ENCODE measurements around the gene ERMARD.

ERMARD gene

DNA sequence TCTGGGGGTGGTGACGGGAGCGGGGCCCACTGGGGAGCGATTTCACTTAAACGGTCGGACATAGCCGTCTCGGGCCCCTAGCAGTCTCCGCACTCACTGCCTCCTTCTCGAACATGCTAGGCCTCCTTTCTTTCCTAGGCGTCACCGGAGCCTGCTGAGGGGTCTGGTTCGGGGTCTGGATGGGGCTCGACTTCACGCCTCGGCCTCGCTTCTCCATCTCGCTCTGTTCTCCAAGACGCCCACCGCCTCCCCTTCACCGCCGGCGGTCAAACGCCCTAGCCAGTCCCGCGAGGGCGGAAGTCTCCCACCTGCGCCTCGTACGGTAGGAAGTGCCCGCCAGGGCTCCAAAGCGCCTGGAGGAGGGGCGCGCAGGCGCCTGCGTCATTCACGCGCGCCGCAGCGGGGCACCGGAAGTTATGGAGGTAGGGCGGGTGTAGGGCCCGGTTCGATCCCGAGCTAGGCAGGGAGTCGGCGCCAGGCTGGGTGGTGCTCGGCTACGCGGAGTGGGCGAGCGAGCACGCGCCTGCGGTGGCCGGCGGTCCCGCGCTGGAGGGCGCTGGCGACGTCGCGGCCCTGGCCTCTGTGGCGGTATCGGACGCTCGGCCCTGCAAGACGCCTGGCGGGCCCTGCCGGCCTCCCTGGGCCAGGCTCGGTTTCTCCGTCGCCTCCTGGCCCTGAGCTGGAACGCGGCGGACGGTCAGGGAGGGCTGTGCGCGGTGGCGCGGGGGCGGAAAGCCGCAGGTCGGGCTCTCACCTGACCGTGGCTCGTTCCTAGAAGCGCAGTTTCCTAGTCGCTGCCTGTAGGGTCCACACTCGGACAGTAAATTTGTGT is at the start of gene ERMARD, which contains the start of gene DYNLT2:
ERMARD (plus strand) TSS at position 381 of the 832 bp plus-strand sequence; CDS start at position 417, 36 bp downstream.
DYNLT2 (minus strand) TSS at position 331 of the 832 bp plus-strand sequence; CDS start at position 217, 114 bp downstream.
- peak; percentile 94 for DNase-seq

- peak; percentile 95 for DNase-seq
Observed at GRCh38 chr6:169701954-169702839, 49.2 kb upstream of the ERMARD start, which contains the start of the genes C6orf120 and WDR27. TSS of gene C6orf120 (plus strand) at chr6:169702126. CDS start at chr6:169702460, 334 bp downstream. TSS of gene WDR27 (minus strand) at chr6:169702029. CDS start at chr6:169689005, 13,024 bp downstream.

DNA sequence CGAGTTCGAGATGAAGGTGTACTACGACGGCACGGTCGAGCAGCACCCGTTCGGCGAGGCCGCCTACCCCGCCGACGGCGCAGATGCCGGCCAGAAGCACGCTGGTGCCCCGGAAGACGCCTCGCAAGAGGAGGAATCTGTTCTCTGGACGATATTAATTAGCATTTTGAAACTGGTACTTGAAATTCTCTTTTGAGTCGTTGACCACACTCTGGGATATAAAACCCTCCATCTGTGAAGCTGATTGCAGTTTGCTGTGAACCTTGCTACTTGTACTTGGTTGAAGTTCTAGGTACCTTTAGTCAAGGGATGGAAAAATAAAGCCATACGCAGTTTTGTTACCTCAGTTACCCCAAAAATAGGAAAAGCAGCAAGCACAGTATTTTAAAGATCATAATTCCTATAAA is 48.6 kb upstream of the ERMARD start:
- DNase-seq: no peak

- DNase-seq: no peak
Observed at GRCh38 chr6:169707772-169708171, 43.6 kb upstream of the ERMARD start.

GRCh38 chr6:169709293-169709692 is 42.1 kb upstream of the ERMARD start:
- DNase-seq: no peak

DNA sequence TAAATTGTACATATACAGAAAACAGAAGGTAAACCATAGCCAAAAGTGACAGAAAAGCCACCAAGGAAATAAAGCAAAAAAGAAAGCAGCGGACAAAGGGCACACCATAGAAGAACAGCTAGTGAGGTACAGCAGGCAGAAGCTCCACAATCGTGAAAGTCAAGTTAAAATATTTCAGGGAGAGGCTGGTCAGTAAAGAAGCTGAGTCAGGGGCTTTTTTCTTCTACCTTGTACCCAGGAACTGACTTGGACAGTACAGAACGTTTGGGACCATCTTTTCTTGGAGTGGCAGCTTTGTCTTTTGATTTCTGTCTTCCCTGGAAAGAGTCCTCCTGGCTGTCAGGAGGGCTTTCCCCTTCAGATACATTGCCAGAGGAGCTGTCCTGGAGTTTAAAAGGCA is 41.4 kb upstream of the ERMARD start:
- no peak for DNase-seq

DNA sequence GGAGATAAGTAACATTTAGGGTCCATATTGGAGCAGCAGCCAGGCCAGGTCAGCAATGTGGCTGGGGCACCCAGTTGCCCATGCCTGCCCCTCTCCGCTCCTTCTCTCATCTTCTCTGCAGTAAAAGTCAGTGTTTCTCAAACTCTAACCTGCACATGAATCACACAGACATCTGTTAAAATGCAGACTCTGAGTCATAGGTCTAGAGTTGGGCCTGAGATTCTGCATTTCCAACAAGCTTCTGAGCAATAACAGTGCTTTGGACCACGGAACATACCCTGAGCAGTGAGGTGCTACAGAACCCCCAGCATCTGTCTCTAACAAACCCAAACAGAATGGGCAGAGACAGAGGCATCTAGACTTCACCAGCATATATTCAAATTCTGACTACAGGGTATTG is 37.2 kb upstream of the ERMARD start:
- DNase-seq: no peak

DNA sequence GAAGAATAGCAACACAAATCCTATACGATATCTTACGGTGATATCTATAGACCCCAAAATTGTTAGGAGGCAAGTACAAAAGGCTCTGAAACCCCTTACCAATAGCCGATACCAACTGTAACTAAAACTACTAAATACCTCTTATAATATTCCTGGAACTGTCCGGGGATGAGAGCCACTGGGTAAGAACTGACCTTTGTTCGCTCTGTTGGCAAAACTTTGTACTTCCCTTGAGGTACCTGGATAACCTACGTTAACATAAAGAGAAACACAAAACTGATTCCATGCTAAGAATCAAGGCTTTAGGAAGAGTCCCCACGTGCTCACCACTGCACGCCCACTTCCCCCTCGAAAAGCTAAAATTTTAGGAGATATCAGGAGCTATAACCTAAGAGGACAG is 36.8 kb upstream of the ERMARD start:
- no peak for DNase-seq

DNA sequence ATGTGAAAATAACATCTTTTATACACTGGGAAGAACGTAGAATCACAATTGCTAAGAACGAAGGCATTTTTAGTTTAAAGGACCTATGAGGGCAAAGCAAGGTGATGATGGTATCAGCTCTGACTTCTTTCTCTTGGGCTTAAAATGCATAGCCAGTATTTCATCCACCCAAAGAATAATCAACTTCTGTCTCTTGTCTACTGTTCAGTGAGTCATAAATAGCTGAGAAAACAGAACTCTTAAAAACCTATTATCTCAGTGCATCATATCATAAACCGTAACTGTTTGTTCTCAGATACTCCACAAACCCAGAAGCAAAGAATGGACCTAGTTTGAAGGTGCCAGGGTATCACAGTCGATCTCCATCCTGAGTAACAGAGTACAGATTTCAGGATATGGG is 32.3 kb upstream of the ERMARD start:
- no peak for DNase-seq

- no peak for DNase-seq
Observed at GRCh38 chr6:169720207-169720855, 31.1 kb upstream of the ERMARD start.

DNA sequence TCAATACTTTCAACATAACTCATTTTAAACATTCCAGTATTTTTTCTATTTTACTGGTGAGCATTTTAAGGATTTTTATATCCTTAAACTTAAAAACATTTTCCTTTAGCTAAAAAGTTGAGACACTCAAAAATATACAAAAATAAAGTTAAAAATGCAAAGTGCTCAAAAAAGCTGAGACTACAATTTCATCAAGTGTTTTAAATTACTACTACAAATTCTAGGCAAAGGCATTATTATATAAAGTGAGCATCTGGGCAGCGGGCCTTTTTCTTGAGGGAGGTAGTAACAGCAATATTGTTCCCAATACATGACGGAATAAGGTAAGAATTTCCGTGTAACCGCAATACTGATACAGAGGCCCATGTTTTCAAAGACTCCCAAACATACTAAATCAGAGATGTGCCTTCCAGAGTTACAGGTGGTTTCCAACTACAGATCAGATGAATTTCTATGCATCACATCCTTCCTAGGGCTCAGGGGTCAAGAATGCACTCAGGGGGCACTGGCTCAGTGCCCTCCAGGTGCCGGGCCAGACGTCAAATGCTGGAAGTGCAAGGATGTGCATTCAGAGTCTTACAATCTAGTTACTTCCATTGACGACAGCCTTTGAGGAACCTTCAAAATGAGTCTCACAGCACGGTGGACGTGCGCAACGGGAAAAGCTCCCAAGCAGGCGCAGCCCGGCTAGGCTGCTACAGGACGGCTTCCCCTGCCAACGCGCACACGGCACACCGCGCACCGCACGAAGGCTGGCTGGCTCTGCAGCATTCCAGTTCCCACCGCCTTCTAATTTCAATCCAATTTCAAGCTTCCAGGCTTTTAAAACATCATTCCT is 28.8 kb upstream of the ERMARD start:
- DNase-seq: peak; percentile 63

DNA sequence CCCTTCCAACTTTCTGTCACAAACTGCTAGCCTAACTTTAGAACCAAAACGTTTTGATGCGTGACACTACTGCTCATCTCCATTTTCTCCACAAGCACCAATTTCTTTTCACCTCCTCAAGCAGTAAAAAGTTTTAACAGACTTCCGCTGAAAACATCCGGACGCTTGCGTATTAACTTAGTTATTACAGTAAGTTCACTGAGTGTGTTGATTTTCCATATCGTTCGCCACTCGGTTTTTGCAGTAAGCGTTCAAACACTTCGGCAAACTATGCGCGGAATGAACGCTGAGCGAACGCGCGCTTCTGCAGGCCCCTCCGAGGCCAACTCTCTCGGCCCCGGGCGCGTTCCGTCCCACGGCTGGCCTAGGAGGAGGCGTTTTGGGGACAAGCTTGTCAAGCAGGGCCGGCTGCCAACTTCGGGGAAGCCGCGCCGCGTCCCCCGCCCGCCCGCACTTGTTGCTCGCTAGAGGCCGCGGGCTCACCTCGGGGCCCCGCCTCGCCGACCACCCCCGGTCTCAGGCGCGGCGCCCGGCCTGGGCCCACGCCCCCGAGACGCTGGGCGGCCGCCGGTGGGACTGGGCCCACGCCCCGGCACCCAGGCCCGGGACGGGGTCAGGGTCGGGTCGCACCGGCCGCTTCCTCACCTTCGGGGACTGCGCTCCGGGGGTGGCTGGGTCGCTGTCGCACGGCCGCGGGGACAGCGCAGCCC is 28.1 kb upstream of the ERMARD start:
- peak; percentile 62 for DNase-seq

DNA sequence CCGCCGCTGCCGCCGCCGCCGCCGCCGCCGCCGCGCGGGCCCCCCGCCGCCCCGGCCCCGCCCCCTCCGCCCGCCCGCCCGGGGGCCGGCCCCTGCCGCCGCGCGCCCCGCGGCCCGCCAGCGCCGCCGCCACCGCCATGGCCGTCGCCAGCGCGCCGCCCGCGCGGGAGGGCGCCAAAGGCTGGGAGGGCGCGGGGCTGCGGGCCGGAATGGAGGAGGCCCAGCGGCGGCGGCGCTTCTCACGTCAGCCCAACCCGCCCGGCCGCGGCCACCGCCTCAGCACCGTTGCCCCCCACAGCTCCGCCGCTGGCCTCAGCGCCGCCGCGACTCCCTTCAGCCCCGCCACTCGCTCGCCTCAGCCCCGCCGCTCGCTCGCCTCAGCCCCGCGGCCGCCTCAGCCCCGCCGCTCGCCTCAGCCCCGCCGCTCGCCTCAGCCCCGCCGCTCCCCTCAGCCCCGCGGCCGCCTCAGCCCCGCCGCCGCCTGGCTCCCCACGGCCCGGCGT is 27.4 kb upstream of the ERMARD start:
- peak; percentile 18 for DNase-seq

GRCh38 chr6:169724494-169725124 is 26.8 kb upstream of the ERMARD start, which contains the start of gene PHF10:
TSS of gene PHF10 (minus strand) at chr6:169724500. CDS start at chr6:169723931, 569 bp downstream.
- DNase-seq: peak; percentile 39

- peak; percentile 17 for DNase-seq
Observed at GRCh38 chr6:169725125-169726048, 26.0 kb upstream of the ERMARD start.

GRCh38 chr6:169726049-169726400 is 25.4 kb upstream of the ERMARD start:
- DNase-seq: no peak

GRCh38 chr6:169726963-169727362 is 24.5 kb upstream of the ERMARD start:
- DNase-seq: no peak

- DNase-seq: no peak
Observed at GRCh38 chr6:169729961-169730360, 21.5 kb upstream of the ERMARD start.
